SK-N-MC (cell line): ENCODE measurements around the gene CDH4.

Source experiments
- EZH2 ChIP-seq: fragments of 200-600 bp; sonication (generic); IDR thresholded peaks from one replicate; pipeline ENCODE4 v1.6.1; 2017; ENCODE audit warnings: antibody characterized with exemption
- FOXP2 ChIP-seq: optimal IDR thresholded peaks from 2 replicates; pipeline ENCODE3; 2011; ENCODE audit warnings: mild to moderate bottlenecking, moderate library complexity; ENCODE audit not compliant: insufficient read depth; ENCODE audit errors: extremely low read length, control extremely low read depth
- POLR2AphosphoS5 ChIP-seq: IDR thresholded peaks from 2 replicates; pipeline ENCODE4 v1.6.1; 2012; ENCODE audit warnings: mild to moderate bottlenecking, low read depth, low read length, borderline replicate concordance

DNA sequence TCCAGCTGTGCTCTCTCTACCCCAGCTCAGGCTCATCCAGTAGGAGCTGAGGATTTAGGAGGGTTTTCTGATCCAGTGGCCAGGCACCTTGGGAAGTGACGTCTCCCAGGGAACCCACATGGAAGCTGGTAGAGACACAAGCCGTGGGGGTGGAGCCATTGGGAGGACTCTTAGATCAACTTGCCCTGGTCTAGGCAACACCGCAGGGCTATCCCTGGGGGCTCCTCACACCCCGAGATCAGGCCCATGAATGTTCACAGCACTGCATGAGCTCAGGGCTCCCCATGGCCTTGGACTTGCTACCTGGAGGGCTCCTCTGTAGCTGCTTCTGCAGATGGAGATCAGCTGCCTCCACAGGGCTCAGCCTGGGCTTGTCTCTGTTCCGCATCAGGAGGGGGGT, 112.1 kb downstream of the CDH4 start:
- TF ChIP-seq EZH2, result no peak
- no peak for TF ChIP-seq POLR2AphosphoS5
- TF ChIP-seq FOXP2, result no peak
